GM12801 (cell line): Measurements from ENCODE around the gene MRPL53.

Experiments used
- TF ChIP-seq, protein P1 (sequence below): IDR thresholded peaks from one replicate; pipeline ENCODE4 v1.5.1; 2011; ENCODE audit warnings: control low read depth; ENCODE audit not compliant: insufficient read length; ENCODE audit errors: extremely low read depth

MRPL53 gene

GRCh38 chr2:74462054-74462785, 10.3 kb downstream of the MRPL53 start:
- TF ChIP-seq, protein P1, sequence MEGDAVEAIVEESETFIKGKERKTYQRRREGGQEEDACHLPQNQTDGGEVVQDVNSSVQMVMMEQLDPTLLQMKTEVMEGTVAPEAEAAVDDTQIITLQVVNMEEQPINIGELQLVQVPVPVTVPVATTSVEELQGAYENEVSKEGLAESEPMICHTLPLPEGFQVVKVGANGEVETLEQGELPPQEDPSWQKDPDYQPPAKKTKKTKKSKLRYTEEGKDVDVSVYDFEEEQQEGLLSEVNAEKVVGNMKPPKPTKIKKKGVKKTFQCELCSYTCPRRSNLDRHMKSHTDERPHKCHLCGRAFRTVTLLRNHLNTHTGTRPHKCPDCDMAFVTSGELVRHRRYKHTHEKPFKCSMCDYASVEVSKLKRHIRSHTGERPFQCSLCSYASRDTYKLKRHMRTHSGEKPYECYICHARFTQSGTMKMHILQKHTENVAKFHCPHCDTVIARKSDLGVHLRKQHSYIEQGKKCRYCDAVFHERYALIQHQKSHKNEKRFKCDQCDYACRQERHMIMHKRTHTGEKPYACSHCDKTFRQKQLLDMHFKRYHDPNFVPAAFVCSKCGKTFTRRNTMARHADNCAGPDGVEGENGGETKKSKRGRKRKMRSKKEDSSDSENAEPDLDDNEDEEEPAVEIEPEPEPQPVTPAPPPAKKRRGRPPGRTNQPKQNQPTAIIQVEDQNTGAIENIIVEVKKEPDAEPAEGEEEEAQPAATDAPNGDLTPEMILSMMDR: no peak

DNA sequence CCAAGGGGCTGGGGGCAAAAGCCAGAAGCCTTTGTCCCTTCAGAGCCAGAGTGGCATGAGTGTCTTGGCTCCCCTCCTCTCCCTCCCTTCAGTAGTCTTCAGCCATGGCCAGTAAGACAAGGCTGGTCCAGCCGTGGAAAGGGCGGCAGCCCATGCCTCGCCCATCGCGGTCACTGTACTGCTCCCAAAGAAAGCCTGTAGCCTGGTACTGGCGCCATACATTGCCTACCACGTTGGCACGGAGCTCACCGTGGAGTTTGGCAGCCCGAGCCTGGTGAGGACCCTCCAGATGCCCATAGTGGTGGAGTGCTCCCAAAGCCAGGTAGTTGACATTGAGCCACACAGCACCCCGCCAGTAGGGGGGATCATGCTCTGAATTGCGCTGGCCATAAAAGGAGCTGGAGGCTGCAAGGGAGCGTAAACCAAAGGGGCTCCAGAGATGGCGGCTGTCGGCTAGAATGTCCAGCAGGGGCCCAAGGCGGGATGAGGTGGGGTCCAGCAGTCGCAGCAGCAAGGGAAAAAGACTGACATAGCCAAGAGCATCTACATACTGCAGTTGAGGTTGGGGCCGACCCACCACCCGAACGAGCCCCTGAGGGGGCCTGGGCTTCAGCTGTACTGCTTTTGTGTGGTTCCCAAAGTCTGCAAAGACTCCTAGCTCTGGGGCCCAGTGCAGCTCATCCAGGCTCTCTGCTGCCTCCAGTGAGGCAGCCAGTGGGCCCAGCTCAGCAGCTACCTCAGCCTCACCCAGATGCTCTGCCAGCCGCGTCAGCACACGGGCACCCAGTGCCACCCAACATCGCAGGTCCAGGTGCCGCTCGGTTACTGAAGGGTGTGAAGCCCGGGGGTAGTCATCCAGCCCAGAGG, 11.1 kb downstream of the MRPL53 start:
- TF ChIP-seq, protein P1: no peak

DNA sequence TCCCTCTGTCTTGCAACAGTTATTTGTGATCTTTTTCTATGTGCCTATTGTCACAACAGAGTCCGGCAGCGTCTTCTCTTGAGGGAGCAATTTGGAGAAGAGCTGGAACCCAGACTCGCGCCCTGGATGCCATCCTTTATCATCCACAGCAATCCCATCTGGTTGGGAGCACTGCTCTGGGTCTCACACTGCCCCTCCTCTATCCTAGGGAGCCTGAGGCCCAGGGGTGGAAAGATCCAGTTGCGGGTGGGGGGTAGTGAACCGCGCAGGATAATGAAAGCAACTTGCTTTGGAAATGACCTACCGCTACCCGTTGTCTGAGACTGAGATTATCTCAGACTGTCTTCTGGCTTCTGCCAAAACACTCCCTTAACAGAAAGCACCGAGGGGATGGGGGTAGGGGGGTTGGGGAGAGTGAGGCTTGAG, 13.5 kb downstream of the MRPL53 start:
- TF ChIP-seq, protein P1: no peak

DNA sequence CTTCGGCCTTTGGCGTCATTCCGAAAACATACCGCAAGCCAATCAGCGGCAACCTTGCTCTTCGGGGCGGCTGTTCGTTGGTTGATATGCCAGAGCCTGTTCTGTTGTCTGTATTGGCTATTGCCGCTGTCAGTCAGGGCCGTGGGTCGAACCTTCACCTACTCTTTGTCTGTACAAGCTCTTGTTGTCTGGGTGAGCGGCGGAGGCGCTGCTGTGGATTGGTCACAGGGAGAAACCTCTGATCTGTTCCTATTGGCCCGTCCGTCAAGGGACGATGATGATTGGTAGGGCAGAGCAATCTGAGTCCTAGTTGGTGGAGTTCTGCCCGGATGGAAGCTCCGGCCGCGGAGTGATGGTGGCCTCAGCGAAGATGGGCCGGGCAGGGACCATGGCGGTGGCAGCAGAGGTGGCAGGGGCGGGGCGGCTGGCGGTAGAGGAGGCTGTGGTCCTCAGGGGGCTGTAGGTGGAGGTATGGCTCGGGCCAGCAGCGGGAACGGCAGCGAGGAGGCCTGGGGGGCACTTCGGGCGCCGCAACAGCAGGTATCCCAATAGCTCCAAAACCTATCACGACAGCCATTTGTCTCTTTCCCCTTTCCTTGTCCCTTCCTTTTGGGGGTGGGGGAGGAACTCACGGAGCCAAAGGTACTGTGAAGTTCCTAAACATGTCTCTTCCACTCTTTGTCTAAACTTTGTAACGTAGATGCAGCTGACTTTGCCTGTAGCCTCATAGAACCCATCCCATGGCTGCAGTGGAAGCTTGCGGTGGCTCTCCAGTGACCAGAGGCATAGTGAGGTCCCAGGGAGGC, 14.1 kb downstream of the MRPL53 start, which contains the start of gene WBP1:
Gene WBP1 (plus strand): TSS at position 307 of the 806 bp plus-strand sequence. CDS start 165 bp downstream, at position 472.
- TF ChIP-seq, protein P1: no peak

GRCh38 chr2:74457549-74458131, 14.8 kb downstream of the MRPL53 start:
- TF ChIP-seq, protein P1: no peak

- TF ChIP-seq, protein P1: no peak
These were observed 15.3 kb downstream of the MRPL53 start for GRCh38 chr2:74457129-74457548.
